IMR-90 (cell line): ENCODE results near the gene AJAP1. TPM values are rescaled to one million over a fixed set of nuclear protein-coding genes. Genes with fewer than 3 reads are reported as not detected.

Source experiments
- ATAC-seq: fragments of 200-7000 bp; cut with Tn5 transposase; 2 replicates; pipeline ENCODE4 v1.9.1; 2020; ENCODE audit warnings: low read depth, mild to moderate bottlenecking, moderate library complexity
- BruUV-seq: library from RNA; stranded (reverse); fragments of 400-500 nt; replicated peaks from 2 replicates; lab custom pipeline; 2021; lab: Mats Ljungman, UMichigan
- CTCF ChIA-PET: fragments of 300-600 bp; formaldehyde crosslinking; extraction: SDS; loops from one replicate; lab custom pipeline; 2021; ENCODE audit warnings: antibody characterized with exemption; lab: Yijun Ruan, JAX
- POLR2A ChIA-PET: fragments of 300-600 bp; sonication (Branson Sonifier 250); formaldehyde crosslinking; loops from one replicate; lab custom pipeline; 2022; ENCODE audit warnings: antibody characterized with exemption; ENCODE audit not compliant: unreplicated experiment; lab: Charles Lee
- DNase-seq: peaks from one replicate; pipeline ENCODE4 v3.0.0; 2013
- H2AFZ ChIP-seq: replicated peaks from 2 replicates; pipeline ENCODE3; 2013; ENCODE audit warnings: low read length, mild to moderate bottlenecking; ENCODE audit not compliant: poor library complexity
- H2AK5ac ChIP-seq: 2 replicates; pipeline ENCODE4 v1.6.1; 2013; ENCODE audit warnings: low read depth, low read length, inconsistent platforms
- H2AK9ac ChIP-seq: replicated peaks from 2 replicates; pipeline ENCODE3; 2013; ENCODE audit warnings: mild to moderate bottlenecking, low read depth, low read length, moderate library complexity; ENCODE audit not compliant: poor library complexity
- H2BK120ac ChIP-seq: 2 replicates; pipeline ENCODE4 v1.6.1; 2013; ENCODE audit warnings: low read depth, low read length, inconsistent platforms
- H2BK15ac ChIP-seq: 3 replicates; pipeline ENCODE4 v1.6.1; 2013; ENCODE audit warnings: low read depth, low read length, inconsistent platforms
- H2BK20ac ChIP-seq: 2 replicates; pipeline ENCODE4 v1.6.1; 2013; ENCODE audit warnings: low read depth, mild to moderate bottlenecking, inconsistent platforms, low read length, moderate library complexity
- H2BK5ac ChIP-seq: 2 replicates; pipeline ENCODE4 v1.6.1; 2013; ENCODE audit warnings: mild to moderate bottlenecking, low read depth, low read length, inconsistent platforms; ENCODE audit not compliant: poor library complexity, severe bottlenecking
- H3K14ac ChIP-seq: replicated peaks from 2 replicates; pipeline ENCODE4 v1.6.1; 2013; ENCODE audit warnings: low read depth, low read length, inconsistent platforms
- H3K18ac ChIP-seq: 2 replicates; pipeline ENCODE4 v1.6.1; 2013; ENCODE audit warnings: low read depth, low read length, control low read depth
- H3K23ac ChIP-seq: 2 replicates; pipeline ENCODE4 v1.6.1; 2013; ENCODE audit warnings: low read depth, low read length, inconsistent platforms
- H3K27ac ChIP-seq: 2 replicates; pipeline ENCODE4 v1.5.1; 2013; ENCODE audit warnings: mild to moderate bottlenecking, control low read depth, low read length; ENCODE audit not compliant: insufficient read depth
- H3K27me3 ChIP-seq: 2 replicates; pipeline ENCODE4 v1.6.1; 2013; ENCODE audit warnings: low read length; ENCODE audit not compliant: control insufficient read depth, insufficient read depth
- H3K36me3 ChIP-seq: 2 replicates; pipeline ENCODE4 v1.6.1; 2013; ENCODE audit warnings: low read length, mixed read lengths; ENCODE audit not compliant: control insufficient read depth, insufficient read depth
- H3K4ac ChIP-seq: 2 replicates; pipeline ENCODE4 v1.6.1; 2013; ENCODE audit warnings: low read depth, low read length, inconsistent platforms
- H3K4me1 ChIP-seq: 2 replicates; pipeline ENCODE4 v1.6.1; 2013; ENCODE audit warnings: low read length, mixed read lengths; ENCODE audit not compliant: control insufficient read depth, insufficient read depth
- H3K4me2 ChIP-seq: 2 replicates; pipeline ENCODE4 v1.6.1; 2013; ENCODE audit warnings: low read depth, mild to moderate bottlenecking, control low read depth, low read length, moderate library complexity
- H3K4me3 ChIP-seq: 2 replicates; pipeline ENCODE4 v1.5.1; 2013; ENCODE audit warnings: low read depth, mild to moderate bottlenecking, control low read depth, low read length, moderate library complexity; ENCODE audit not compliant: insufficient read depth
- H3K56ac ChIP-seq: 2 replicates; pipeline ENCODE4 v1.6.1; 2013; ENCODE audit warnings: low read length, inconsistent platforms; ENCODE audit not compliant: insufficient read depth; ENCODE audit errors: extremely low read depth
- H3K79me1 ChIP-seq, 2 experiments: 2 replicates each; pipeline ENCODE4 v1.6.1; 2013; ENCODE audit warnings: low read length in 2 of 2, inconsistent platforms in 1 of 2, low read depth in 1 of 2
- H3K9ac ChIP-seq: 2 replicates; pipeline ENCODE4 v1.6.1; 2013; ENCODE audit warnings: low read depth, low read length, control low read depth
- H3K9me1 ChIP-seq: 2 replicates; pipeline ENCODE4 v1.6.1; 2013; ENCODE audit warnings: low read length, inconsistent platforms; ENCODE audit not compliant: insufficient read depth
- H3K9me3 ChIP-seq: 2 replicates; pipeline ENCODE4 v1.6.1; 2013; ENCODE audit warnings: low read length; ENCODE audit not compliant: control insufficient read depth, insufficient read depth
- H4K20me1 ChIP-seq: 2 replicates; pipeline ENCODE4 v1.6.1; 2013; ENCODE audit warnings: low read length, inconsistent platforms; ENCODE audit not compliant: insufficient read depth
- H4K5ac ChIP-seq: 2 replicates; pipeline ENCODE4 v1.6.1; 2013; ENCODE audit warnings: mild to moderate bottlenecking, low read depth, low read length, control low read depth
- H4K8ac ChIP-seq, 2 experiments: 2 replicates each; pipeline ENCODE4 v1.6.1; 2013; ENCODE audit warnings: low read depth in 2 of 2, low read length in 2 of 2, control low read depth in 1 of 2, inconsistent platforms in 1 of 2
- H4K91ac ChIP-seq: 2 replicates; pipeline ENCODE4 v1.6.1; 2013; ENCODE audit warnings: low read depth, low read length, inconsistent platforms; ENCODE audit not compliant: insufficient read depth
- BHLHE40 ChIP-seq: fragments of 150-350 bp; IDR thresholded peaks from 2 replicates; pipeline ENCODE4 v1.6.1; 2016; ENCODE audit warnings: mild to moderate bottlenecking, low read depth, low read length
- CEBPB ChIP-seq: IDR thresholded peaks from 2 replicates; pipeline ENCODE4 v1.6.1; 2012; ENCODE audit warnings: low read depth, low read length, improper control_type of control experiment
- CHD1 ChIP-seq: IDR thresholded peaks from 2 replicates; pipeline ENCODE4 v1.6.1; 2012; ENCODE audit warnings: low read depth, low read length, improper control_type of control experiment
- CTCF ChIP-seq: conservative IDR thresholded peaks from 2 replicates; pipeline ENCODE4 v1.5.1; 2012; ENCODE audit warnings: mild to moderate bottlenecking, low read depth, low read length, improper control_type of control experiment
- MAFK ChIP-seq: IDR thresholded peaks from 2 replicates; pipeline ENCODE4 v1.6.1; 2012; ENCODE audit warnings: low read depth, low read length, improper control_type of control experiment
- MXI1 ChIP-seq: IDR thresholded peaks from 2 replicates; pipeline ENCODE4 v1.6.1; 2012; ENCODE audit warnings: low read depth, mild to moderate bottlenecking, low read length, moderate library complexity, borderline replicate concordance
- POLR2A ChIP-seq: IDR thresholded peaks from 2 replicates; pipeline ENCODE4 v1.6.1; 2012; ENCODE audit warnings: mild to moderate bottlenecking, low read depth, low read length
- RAD21 ChIP-seq: IDR thresholded peaks from 2 replicates; pipeline ENCODE4 v1.6.1; 2012; ENCODE audit warnings: low read length, improper control_type of control experiment
- USF2 ChIP-seq: fragments of 150-350 bp; IDR thresholded peaks from 2 replicates; pipeline ENCODE4 v1.6.1; 2017; ENCODE audit warnings: mild to moderate bottlenecking, antibody characterized with exemption, low read length, low read depth
- WGBS, 2 experiments: methylation state at CpG; one replicate each; pipeline versions ENCODE4 v1.1.5 to v1.1.7; 2013; ENCODE audit warnings: missing lambda C conversion rate in 2 of 2; ENCODE audit not compliant: insufficient read length in 1 of 2; ENCODE audit errors: extremely low coverage in 2 of 2; 5-methylcytosine and 5-hydroxymethylcytosine counted together
- dilution Hi-C: fragments of 300-500 bp; cut with HindIII; formaldehyde crosslinking; loops from one replicate; pipeline ENCODE4 v1.14.3; 2018; ENCODE audit warnings: low sequenced_read_pairs; ENCODE audit not compliant: unreplicated experiment
- in situ Hi-C: fragments of 300-500 bp; cut with MboI; formaldehyde crosslinking; loops from 3 replicates; pipeline ENCODE4 v1.14.3; 2019; ENCODE audit warnings: low sequenced_read_pairs, inconsistent platforms, mixed read lengths
- intact Hi-C: fragments of 100-400 bp; cut with micrococcal nuclease; formaldehyde crosslinking; loops from 2 replicates; pipeline ENCODE4 v1.10.0; 2022
- polyA plus RNA-seq, 3 experiments: library from polyadenylated mRNA; depleted of rRNA; stranded (reverse); fragments of >200 nt; gene quantifications; 2 replicates each; pipeline ENCODE4 v1.2.3, GENCODE V29; 2012; ENCODE audit warnings: low replicate concordance in 1 of 3
- total RNA-seq: library from RNA; depleted of rRNA; stranded (reverse); fragments of >200 nt; gene quantifications from 2 replicates; pipeline ENCODE4 v1.2.3, GENCODE V29; 2012

The AJAP1 gene
- total and polyA plus RNA-seq, 2 of the 4 experiments (the other 2 are of a cell fraction): under 0.01 to 0.02 TPM

GRCh38 chr1:4796161-4797015 is 142.0 kb downstream of the AJAP1 start:
- Histone ChIP-seq H3K14ac (no peak overlapping the region), H3K4me1 (no peaks in the 10 kb centered on the region), H2BK120ac (no peak overlapping the region), H3K18ac (no peak overlapping the region), H3K9me3 (peaks cover 49% of the 10 kb centered on the region), H3K4me3 (no peak overlapping the region), H3K27me3 (no peaks in the 10 kb centered on the region), H3K36me3 (no peaks in the 10 kb centered on the region), H4K8ac (no peak overlapping the region), H2AK9ac (no peak overlapping the region), H3K56ac (no peak overlapping the region), H3K4ac (no peak overlapping the region), H3K4me2 (no peak overlapping the region), H4K20me1 (no peaks in the 10 kb centered on the region), H3K23ac (no peak overlapping the region), H2BK5ac (no peak overlapping the region), H2AK5ac (no peak overlapping the region), H3K9me1 (no peaks in the 10 kb centered on the region), H2AFZ (no peak overlapping the region), H2BK20ac (no peak overlapping the region), H3K9ac (no peak overlapping the region), H3K27ac (no peak overlapping the region), H4K5ac (no peak overlapping the region), H4K91ac (no peak overlapping the region), H3K79me1 (no peaks in the 10 kb centered on the region), H2BK15ac (no peak overlapping the region)
- WGBS, 2 experiments: 37% methylated on average over 3 of the region's 11 CpGs; no CpG with 5 or more reads in 1 of the 2 experiments
- ATAC-seq (no peak), DNase-seq (no peak)
- dilution Hi-C loops: no loop called here
- intact Hi-C loops: no loop called here
- TF ChIP-seq CTCF (no peak), CHD1 (no peak), POLR2A (no peak), CEBPB (no peak), RAD21 (no peak), MAFK (no peak), MXI1 (no peak), BHLHE40 (no peak), USF2 (no peak)
- in situ Hi-C loops: no loop called here
- ChIA-PET CTCF (no interaction called here), POLR2A (no interaction called here)
- BruUV-seq: no TSS peak
